Stimulated activated naive CD4-positive, alpha-beta T cell treated with Interleukin-2 at 50 U/mL for 16 hours (primary cell): ENCODE data around the gene NRL.
A peak's percentile ranks its signal among the peaks of the same experiment; 100 is the strongest.

Experiments
- DNase-seq: peaks from one replicate; lab custom pipeline; 2025; lab: John Stamatoyannopoulos, UW

Gene NRL

DNA sequence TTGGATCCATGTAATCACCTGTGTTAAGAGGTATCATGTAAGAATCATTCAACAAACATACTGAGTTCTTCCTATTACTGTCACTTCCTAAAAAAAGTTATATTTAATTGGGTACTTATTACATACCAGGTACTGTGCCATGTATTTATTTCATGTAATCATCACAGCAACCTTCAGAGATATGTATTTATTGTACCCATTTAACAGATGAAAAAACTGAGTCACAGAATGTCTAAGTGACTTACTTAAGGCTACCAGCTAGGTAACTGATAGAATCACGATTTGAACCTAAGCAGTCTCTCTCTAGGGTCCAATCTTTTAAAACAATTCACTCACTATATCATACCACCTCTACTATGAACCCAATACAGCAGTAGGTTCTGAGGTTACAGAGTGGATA is 29.7 kb upstream of the NRL start:
- DNase-seq, result no peak

DNA sequence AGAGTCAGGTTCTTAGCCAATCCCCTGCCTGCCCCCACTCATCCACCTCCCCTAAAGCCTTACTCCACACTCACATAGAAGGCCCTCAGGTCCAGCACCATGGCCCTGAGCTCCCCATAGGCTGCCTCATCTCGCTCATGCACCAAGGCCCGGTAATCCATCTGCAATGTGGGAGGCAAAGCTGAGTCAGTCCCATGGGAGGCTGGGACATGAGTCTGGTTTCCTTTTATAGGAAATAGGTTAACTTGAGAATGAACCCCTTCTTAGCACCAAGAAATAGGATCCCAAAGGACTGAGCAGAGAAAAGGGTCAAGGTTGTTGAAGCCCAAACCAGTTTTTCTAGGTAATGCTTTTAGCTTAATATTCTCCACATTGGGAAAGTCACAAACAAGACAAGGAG is 28.8 kb upstream of the NRL start:
- DNase-seq, result no peak

DNA sequence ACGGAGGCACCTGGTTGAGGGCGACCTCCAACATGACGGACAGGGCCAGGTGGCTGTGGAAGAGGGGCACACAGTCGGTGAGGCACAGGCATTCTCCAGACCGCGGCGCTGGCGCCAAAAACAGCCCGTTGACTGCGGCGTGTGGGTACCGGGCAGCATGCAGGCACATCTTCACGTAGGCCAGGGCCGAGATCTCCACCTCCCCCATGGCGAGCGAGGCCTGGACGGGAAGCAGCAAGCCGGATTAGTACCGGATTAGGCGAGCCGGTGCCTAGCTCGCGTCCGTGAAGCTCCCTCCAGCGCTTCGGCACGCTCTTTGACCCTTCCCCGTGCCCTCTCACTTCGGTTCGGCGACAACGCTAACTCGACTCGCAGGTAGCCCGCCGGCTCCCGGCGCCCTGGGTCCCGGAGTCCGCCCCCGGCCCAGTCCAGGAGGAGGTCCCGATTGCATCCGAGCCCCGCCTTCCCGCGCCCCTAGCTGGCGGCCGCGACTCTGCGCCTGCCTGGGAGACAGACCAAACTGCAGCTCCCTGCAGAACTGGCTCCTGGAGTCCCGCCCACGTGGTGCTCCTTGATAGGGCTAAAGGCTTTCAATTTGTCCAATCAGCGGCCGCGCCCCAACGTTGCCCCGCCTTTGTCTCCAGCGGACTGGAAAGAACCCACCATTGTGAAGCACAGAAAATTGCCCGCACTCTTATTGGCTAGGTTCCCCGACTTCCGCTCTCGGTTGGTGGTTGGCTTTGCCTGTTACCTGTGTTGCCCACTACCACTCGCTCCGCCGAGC is 26.5 kb upstream of the NRL start, which contains the start of gene EMC9:
EMC9 (minus strand) TSS at position 495 of the 784 bp plus-strand sequence; CDS start at position 208, 287 bp downstream.
- peak; percentile 100 for DNase-seq

DNA sequence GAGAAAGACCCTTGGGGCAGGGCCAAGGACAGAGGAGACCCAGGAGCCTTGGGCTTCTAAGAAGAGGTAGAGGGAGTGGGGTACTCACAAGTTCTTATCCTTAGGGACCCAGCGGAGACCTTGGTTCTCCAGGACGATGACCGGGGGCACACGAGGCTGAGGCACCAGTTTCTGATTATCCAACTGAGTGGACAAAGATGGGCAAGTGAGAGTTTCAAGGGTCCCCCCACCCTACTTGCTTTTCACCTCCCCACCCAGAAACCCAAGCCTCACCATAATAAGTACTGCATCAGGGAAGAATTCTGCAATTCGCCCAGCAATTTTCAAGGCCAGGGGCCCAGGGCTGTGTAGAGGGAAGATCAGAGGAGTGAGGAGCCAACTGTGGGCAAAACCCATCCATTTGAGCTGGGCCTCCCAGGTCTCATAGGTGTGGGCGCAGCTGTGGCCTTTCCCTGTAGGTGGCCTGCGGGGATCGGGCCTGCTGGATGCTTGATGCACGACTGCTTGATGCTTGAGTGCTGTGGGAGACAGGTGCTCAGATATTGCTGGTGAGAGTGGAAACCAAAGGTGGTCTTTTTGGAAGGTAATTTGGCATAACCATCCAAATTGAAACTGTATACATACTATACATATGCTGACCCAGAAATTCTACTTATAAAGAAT is 24.7 kb upstream of the NRL start:
- DNase-seq, result peak; percentile 25

DNA sequence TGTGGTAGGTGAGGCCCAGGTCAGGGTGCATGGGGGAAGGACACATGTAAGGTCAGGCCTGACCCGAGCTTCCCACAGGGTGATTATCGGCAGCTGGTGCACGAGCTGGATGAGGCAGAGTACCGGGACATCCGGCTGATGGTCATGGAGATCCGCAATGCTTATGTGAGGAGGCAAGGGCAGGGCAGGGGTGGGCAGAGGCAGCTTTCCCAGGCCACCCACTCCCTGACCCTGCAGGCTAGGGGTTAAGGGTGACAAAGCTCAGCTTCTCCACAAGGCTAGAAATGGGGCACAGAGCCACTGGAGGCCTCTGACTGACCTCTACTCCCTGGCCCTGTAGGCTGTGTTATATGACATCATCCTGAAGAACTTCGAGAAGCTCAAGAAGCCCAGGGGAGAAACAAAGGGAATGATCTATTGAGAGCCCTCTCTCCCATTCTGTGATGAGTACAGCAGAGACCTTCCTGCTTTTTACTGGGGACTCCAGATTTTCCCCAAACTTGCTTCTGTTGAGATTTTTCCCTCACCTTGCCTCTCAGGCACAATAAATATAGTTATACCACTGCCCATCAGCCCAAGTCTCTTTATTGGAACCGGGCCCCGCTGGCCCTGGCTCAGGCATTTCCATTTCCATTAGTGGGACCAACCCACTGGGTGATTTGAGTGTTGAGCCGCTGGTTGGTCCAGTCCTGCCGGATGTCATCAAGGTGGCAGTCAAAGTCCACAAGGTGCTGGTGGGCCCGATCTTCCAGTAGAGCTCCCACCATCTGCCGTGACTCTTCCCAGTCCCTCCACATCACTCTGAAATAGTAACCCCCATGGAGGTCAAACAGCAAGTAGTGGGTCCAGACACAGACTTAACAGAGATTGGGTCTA is 23.9 kb upstream of the NRL start:
- DNase-seq, result no peak

DNA sequence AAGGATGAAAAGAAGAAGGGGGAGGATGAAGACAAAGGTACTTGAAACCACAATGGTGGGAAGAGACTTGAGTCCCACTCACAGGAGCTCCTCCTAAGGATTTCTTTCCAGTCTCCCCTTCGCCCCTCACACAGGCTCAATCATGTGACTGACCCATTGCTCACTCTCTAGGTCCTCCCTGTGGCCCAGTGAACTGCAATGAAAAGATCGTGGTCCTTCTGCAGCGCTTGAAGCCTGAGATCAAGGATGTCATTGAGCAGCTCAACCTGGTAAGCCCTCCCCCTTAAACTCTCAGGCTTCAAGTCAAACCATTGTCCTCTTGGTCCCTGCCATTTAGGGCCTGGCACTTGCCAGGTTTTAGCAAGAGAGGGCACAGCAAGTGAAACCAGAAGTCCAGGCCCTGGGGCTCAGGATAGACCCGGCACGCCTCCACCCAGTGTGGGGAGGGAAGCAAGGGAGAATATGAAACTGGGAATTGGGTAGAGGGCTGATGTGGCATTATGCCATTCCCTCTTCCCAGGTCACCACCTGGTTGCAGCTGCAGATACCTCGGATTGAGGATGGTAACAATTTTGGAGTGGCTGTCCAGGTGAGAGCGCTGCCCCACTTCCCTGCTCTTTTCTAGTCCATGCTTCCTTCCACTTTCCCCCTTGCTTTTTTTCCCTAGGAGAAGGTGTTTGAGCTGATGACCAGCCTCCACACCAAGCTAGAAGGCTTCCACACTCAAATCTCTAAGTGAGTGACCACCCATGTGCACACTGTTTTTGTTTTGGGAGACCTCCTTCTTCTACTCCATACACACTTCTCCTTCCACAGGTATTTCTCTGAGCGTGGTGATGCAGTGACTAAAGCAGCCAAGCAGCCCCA is 23.0 kb upstream of the NRL start:
- no peak for DNase-seq

DNA sequence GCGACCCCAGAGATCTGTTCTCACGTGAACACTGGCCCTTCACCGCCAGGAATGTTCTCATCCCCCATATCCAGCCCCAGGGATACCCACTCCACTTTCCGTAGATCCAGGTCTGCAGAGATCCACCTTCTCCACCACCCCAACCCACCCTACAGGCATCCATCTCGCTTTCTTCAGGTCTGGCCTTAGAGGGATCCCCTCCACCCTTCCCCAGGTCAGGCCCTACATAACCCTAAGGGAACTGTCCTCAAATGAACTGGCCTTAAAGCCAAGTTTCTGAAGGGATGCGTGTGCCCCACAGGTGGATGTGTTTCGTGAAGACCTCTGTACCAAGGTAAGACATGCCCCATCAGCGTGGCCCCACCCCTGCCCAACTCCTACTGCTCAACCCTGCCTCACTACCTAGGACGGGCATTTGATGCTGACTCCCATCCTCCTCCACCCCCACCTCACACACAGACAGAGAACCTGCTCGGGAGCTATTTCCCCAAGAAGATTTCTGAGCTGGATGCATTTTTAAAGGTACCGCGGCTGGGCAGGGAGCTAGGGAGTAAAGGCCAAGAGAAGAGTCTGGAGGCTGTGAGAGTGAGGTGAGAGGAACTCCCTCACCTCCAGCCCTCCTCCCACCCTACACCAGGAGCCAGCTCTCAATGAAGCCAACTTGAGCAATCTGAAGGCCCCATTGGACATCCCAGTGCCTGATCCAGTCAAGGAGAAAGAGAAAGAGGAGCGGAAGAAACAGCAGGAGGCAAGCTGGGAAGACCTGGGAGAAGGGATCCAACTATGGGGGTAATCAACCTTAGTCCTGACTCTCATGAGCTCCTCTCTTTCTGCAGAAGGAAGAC is 22.2 kb upstream of the NRL start:
- no peak for DNase-seq

DNA sequence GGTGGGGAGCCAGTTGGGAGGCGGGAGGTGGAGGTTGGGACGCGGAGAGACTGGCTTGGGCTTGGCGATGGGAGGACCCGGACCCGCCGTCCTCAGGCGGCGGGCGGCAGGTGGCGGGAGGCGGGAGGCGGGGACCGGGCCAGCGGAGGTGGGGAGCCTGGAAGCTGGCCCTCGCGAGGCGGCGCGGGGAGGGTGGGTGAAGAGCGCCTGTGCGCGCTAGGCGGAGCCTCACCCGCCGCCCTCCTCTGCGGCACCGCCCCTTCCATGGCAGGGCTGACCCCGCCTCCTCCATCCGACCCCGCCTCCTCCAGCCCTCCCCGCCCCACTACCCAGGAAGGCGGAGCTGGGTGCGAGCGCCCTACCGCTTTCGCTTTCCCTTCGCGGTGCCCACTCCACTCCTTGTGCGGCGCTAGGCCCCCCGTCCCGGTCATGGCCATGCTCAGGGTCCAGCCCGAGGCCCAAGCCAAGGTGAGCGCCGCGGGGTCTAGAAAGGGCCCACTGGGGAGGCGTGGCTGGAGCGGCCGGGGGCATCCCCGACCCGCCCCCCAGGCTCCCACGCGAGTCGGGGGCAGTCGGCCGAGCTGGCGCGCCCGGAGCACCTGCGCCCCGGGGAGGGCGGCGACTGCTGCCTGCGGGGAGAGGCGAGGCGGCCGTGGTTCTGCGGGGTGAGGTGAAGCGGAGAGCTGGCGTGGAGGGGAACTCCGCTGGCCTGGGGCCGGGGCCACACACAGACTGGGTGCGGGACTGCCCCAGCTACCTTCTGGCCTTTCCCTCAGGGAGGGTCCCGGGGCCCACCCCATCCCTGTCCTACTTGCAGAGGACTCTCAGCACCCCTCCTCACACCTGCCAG is 21.3 kb upstream of the NRL start, which contains the start of gene PSME1:
PSME1 (plus strand) TSS at position 361 of the 850 bp plus-strand sequence; CDS start at position 430, 69 bp downstream.
- peak; percentile 89 for DNase-seq

DNA sequence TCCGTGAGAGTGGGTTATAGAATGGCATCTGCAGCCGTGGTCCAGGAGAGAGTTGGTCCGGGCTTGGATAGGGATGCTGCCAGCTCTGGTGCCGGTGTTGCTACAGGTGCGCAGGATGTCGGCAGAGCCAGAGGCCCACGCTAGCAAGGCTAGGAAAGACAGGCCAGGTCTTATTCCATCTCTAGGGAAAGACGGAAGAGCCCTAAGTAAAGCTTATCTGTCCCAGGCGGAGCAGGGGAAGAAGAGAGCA is 20.8 kb upstream of the NRL start:
- no peak for DNase-seq

DNA sequence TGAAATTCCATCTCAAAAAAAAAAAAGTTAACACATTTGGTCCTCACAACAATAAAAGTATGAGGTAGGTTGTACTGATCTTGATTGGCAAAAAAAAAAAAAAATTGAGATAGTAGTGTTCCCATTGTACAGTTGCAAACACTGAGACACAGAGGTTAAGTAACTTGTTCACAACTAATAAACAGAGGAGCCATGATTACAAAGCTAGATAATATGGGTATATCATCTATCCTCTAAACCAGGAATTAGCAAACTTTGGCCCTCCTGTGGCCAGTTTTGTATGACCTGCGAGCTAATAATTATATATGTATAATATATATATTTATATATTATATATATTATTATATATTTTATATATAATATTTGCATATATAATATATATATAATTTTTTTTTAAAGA is 19.0 kb upstream of the NRL start:
- no peak for DNase-seq

DNA sequence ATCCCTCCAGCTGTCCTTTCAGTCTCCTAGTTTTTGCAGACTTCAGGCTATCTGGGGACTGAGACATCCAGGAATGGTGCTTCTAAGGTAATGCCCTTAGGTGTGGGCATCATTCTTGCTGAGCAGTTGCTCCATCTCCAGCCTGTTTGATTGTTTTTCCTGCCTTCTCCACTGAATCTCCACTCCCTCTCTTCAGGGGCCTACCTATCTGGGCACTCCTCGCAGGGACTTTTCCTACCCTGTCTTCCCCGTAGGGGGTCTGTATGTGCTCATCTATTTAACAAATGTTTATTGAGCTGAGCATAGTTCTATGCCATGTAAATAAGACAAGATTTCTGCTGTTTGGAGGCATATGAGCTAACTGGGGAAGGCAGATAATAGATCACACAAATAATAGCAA is 18.2 kb upstream of the NRL start:
- DNase-seq, result no peak

DNA sequence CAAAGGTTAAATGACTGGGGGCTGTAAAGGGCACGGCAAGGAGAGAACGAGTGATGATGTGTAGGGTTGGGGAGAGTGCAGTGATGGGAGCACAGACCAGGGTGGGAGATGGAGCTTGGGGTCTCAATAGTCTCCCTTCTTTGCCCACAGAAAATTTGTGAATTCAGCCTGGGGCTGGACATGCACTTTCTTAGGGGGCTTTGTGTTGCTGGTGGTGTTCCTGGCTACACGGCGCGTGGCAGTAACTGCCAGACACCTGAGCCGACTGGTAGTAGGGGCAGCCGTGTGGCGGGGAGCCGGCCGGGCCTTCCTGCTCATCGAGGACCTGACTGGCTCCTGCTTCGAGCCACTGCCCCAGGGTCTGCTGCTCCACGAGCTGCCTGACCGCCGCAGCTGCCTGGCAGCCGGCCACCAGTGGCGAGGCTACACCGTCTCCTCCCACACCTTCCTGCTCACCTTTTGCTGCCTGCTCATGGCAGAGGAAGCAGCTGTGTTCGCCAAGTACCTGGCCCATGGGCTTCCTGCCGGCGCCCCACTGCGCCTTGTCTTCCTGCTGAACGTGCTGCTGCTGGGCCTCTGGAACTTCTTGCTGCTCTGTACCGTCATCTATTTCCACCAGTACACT is 17.4 kb upstream of the NRL start:
- peak; percentile 7 for DNase-seq

DNA sequence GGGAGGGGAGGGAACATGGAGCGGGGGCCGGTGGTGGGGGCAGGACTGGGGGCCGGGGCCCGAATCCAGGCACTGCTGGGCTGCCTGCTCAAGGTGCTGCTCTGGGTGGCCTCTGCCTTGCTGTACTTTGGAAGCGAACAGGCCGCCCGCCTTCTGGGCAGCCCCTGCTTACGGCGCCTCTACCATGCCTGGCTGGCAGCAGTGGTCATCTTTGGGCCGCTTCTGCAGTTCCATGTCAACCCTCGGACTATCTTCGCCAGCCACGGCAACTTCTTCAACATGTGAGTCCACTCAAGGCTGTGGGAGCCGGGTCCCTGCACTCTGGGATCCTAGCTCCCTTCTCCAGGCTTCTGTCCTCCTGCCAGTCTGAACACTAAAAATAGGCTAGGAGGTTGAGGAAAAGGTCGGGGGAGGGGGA is 16.8 kb upstream of the NRL start:
- no peak for DNase-seq

DNA sequence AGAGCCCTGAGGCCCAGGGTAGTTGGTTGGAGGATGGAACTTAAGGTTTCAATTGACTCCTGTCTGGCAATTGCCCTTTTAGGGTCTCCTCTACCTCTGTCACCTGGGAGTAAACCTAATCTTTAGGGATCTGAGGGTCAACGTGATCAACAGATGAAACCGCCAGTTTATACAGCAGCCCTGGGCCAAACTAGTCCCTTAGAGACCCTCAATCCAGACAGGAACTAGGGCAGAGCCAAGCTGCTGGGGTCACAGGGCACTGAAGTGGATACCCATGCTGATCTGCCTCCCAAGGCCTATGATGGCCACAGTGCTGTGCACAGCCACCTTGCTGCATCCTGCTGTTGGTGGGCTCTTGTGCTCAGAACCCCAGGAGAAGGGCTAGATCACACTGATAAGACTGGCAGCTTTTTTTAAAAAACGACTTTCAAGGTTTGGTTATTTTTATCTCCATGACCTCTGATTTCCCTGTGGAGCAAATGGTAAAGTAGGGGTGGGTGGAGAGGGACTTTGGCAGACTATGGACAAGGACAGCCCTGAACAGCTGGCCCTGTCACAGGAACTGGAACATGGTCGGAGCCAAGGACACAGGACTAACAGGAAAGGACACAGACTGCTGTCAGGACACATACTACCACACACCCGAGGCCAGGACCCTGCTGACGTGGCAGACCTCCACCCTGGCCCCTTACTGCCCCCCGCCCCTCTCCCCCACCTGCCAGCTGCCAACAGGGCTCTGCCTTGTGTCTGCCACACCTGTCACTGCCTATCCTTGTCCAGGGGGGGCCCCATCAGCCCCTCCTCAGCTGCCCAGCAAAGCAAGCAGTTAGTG is 16.2 kb upstream of the NRL start:
- DNase-seq, result no peak

DNA sequence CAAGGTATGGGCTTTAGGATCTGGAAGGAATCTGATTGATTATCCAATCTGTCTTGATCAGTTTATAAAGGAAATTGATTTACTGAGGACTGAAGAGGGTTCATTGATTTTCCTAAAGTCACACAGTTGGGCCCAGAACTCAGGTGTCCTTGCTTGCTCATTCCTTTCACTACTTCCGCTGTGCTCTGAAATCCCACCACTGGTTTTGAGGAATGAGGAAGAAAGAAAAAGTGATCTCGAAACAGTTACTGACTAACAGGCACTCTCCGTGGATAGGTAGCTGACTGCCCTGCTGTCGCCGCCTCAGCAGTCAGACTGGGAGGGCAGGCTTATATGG is 15.6 kb upstream of the NRL start, which contains the start of gene FITM1:
FITM1 (plus strand) TSS at position 280 of the 337 bp plus-strand sequence. CDS start 905 bp downstream, outside the sequence.
- DNase-seq, result no peak

DNA sequence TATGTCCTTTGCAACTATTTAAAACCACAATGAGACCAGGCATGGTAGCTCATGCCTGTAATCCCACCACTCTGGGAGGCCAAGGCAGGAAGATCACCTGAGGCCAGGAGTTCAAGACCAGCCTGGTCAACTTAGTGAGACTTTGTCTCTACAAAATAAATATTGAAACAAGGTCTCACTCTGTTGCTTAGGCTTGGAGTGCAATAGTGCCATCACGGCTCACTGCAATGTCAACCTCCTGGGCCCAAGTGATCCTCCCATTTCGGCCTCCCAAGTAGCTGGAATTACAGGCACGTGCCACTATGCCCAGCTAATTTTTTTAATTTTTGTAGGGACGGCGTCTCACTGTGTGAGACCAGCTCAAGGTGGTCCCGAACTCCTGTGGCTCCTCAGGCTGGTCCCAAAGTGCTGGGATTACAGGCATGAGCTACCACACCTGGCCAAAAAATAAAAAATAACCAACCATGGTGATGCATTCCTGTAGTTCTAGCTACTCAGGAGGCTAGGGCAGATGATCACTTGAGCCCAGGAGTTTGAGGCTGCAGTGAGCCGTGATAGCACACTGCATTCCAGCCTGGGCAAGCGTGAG is 14.8 kb upstream of the NRL start:
- DNase-seq, result no peak

DNA sequence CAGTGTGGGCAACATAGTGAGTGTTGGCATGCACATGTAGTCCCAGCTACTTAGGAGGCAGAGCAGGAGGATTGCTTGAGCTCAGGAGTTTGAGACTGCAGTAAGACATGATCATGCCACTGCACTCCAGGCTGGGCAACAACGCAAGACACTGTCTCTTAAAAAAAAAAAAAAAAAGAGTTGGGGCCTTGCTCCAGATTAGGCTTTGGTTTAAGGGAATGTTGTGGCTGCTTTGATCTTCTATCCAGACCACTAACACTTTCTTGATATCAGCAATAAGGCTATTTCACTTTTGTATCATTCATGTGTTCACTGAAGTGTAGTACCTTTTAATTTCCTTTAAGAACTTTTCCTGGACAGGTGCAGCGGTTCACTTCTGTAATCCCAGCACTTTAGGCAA is 12.9 kb upstream of the NRL start:
- DNase-seq, result no peak

DNA sequence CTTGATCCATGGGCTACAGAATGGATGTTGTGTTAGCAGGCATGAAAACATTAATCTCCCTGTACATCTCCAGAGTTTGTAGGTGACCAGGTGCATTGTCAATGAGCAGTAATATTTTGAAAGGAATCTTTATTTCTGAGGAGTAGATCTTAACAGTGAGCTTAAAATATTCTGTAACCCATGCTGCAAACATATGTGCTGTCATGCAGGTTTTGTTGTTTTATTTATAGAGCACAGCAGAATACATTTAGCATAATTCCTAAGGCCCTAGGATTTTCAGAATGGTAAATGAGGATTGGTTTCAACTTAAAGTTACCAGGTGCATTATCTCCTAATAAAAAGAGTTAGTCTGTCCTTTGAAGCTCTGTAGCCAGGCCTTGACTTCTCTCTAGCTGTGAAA is 12.2 kb upstream of the NRL start:
- DNase-seq, result no peak
